Gastrocnemius medialis (tissue), 4 donors: Measurements from ENCODE around the gene TROAP. TPM values are rescaled to one million over a fixed set of nuclear protein-coding genes. Genes with fewer than 3 reads are reported as not detected.

Source experiments
- ATAC-seq, 2 donors: fragments of 150-250 bp; one replicate each; pipeline ENCODE4 v1.9.1; 2016
- DNase-seq, 2 donors: peaks; one replicate each; pipeline ENCODE4 v3.0.0-alpha.2; 2019
- H3K27ac ChIP-seq, 4 donors: fragments of 200-600 bp; sonication (generic); 1 replicate in 1 of 4; 2 replicates in 3 of 4; pipeline ENCODE4 v1.5.1; 2016 to 2018; ENCODE audit warnings: mild to moderate bottlenecking in 2 of 4, moderate library complexity in 1 of 4
- H3K27me3 ChIP-seq, 3 donors: fragments of 200-600 bp; sonication (generic) in 2 of 3; 1 replicate in 1 of 3; 2 replicates in 2 of 3; pipeline versions ENCODE4 v1.5.1 to v1.6.0; 2016 to 2019; ENCODE audit warnings: mild to moderate bottlenecking in 1 of 3, moderate library complexity in 1 of 3
- H3K36me3 ChIP-seq, 2 donors: fragments of 200-600 bp; sonication (generic) in 1 of 2; one replicate each; pipeline ENCODE4 v1.5.1; 2017 to 2018
- H3K4me1 ChIP-seq, 2 donors: fragments of 200-600 bp; sonication (generic) in 1 of 2; one replicate each; pipeline ENCODE4 v1.5.1; 2016 to 2017; ENCODE audit warnings: mild to moderate bottlenecking in 2 of 2
- H3K4me3 ChIP-seq, 4 donors: fragments of 200-600 bp; sonication (generic) in 3 of 4; 1 replicate in 1 of 4; 2 replicates in 3 of 4; pipeline ENCODE4 v1.5.1; 2016 to 2019; ENCODE audit warnings: mild to moderate bottlenecking in 2 of 4
- H3K9me3 ChIP-seq, 3 donors: fragments of 200-600 bp; sonication (generic) in 2 of 3; 1 replicate in 1 of 3; 2 replicates in 2 of 3; pipeline ENCODE4 v1.5.1; 2016 to 2019
- POLR2A ChIP-seq, 2 donors: fragments of 450-650 bp; IDR thresholded peaks; one replicate each; pipeline ENCODE4 v1.6.1; 2017; ENCODE audit warnings: antibody characterized with exemption in 2 of 2, mild to moderate bottlenecking in 2 of 2, moderate library complexity in 2 of 2
- in situ Hi-C, 4 donors: fragments of 200-750 bp; cut with MboI; loops; one replicate each; pipeline versions ENCODE4 v1.15.0 to v1.8.0; 2017; ENCODE audit warnings: low sequenced_read_pairs in 4 of 4
- intact Hi-C: fragments of 100-400 bp; cut with DNase I; formaldehyde crosslinking; loops from one replicate; pipeline ENCODE4 v1.15.1; 2023; ENCODE audit warnings: low total_unique reads
- total RNA-seq, 4 donors: library from RNA; depleted of rRNA; stranded (reverse); fragments of >200 nt; gene quantifications; one replicate each; pipeline versions ENCODE4 v1.1.0 to v1.2.3, GENCODE V29; 2016
- TF ChIP-seq, protein P1 (sequence below), 5 experiments: fragments of 450-650 bp in 3 of 5; fragments of 200-600 bp in 2 of 5; sonication (generic) in 2 of 5; IDR thresholded peaks in 4 of 5; conservative IDR thresholded peaks in 1 of 5; 1 replicate in 4 of 5; 2 replicates in 1 of 5; pipeline ENCODE4 v1.5.1; 2016 to 2019; ENCODE audit warnings: antibody characterized with exemption in 5 of 5, mild to moderate bottlenecking in 3 of 5, moderate library complexity in 3 of 5

The TROAP gene
- total RNA-seq, 4 donors from 2014 or later: 0.24 TPM; not detected in 3

GRCh38 chr12:49328816-49329215, 5.8 kb downstream of the TROAP start:
- no peaks in the 10 kb centered on the region for H3K4me1 ChIP-seq
- H3K27me3 ChIP-seq: peaks cover 11 to 16% (median 14%) of the 10 kb centered on the region in 3 donors
- ATAC-seq: no peak
- TF ChIP-seq POLR2A (IDR thresholded peaks at IDR 0.05): no peak
- TF ChIP-seq, protein P1, sequence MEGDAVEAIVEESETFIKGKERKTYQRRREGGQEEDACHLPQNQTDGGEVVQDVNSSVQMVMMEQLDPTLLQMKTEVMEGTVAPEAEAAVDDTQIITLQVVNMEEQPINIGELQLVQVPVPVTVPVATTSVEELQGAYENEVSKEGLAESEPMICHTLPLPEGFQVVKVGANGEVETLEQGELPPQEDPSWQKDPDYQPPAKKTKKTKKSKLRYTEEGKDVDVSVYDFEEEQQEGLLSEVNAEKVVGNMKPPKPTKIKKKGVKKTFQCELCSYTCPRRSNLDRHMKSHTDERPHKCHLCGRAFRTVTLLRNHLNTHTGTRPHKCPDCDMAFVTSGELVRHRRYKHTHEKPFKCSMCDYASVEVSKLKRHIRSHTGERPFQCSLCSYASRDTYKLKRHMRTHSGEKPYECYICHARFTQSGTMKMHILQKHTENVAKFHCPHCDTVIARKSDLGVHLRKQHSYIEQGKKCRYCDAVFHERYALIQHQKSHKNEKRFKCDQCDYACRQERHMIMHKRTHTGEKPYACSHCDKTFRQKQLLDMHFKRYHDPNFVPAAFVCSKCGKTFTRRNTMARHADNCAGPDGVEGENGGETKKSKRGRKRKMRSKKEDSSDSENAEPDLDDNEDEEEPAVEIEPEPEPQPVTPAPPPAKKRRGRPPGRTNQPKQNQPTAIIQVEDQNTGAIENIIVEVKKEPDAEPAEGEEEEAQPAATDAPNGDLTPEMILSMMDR (IDR thresholded peaks at IDR 0.05 in 4 of 5, conservative IDR thresholded peaks at IDR 0.05 in 1 of 5): no peak
- DNase-seq: no peak
- in situ Hi-C loops: no loop called here
- no peaks in the 10 kb centered on the region for H3K9me3 ChIP-seq
- intact Hi-C loops: no loop called here
- H3K27ac ChIP-seq: no peak overlapping the region
- H3K36me3 ChIP-seq: no peaks in the 10 kb centered on the region
- no peak overlapping the region for H3K4me3 ChIP-seq

GRCh38 chr12:49330032-49330619, 7.1 kb downstream of the TROAP start:
- Histone ChIP-seq H3K4me3 (no peak overlapping the region), H3K27ac (no peak overlapping the region), H3K27me3 (peaks cover 24 to 29% (median 27%) of the 10 kb centered on the region in 3 donors), H3K9me3 (no peaks in the 10 kb centered on the region), H3K4me1 (no peaks in the 10 kb centered on the region), H3K36me3 (no peaks in the 10 kb centered on the region)
- TF ChIP-seq, protein P1 (IDR thresholded peaks at IDR 0.05 in 4 of 5, conservative IDR thresholded peaks at IDR 0.05 in 1 of 5): no peak
- TF ChIP-seq POLR2A (IDR thresholded peaks at IDR 0.05): no peak
- in situ Hi-C loops (no loop called here), intact Hi-C loops (no loop called here)
- ATAC-seq: no peak
- DNase-seq: no peak

GRCh38 chr12:49330631-49331379, 7.8 kb downstream of the TROAP start:
- in situ Hi-C loops (no loop called here), intact Hi-C loops (no loop called here)
- Histone ChIP-seq H3K9me3 (no peaks in the 10 kb centered on the region), H3K36me3 (no peaks in the 10 kb centered on the region), H3K4me3 (no peak overlapping the region), H3K27me3 (peaks cover 31 to 36% (median 32%) of the 10 kb centered on the region in 3 donors), H3K27ac (no peak overlapping the region), H3K4me1 (no peaks in the 10 kb centered on the region)
- ATAC-seq (no peak), DNase-seq (no peak)
- TF ChIP-seq POLR2A (IDR thresholded peaks at IDR 0.05): no peak
- TF ChIP-seq, protein P1 (IDR thresholded peaks at IDR 0.05 in 4 of 5, conservative IDR thresholded peaks at IDR 0.05 in 1 of 5): no peak

DNA sequence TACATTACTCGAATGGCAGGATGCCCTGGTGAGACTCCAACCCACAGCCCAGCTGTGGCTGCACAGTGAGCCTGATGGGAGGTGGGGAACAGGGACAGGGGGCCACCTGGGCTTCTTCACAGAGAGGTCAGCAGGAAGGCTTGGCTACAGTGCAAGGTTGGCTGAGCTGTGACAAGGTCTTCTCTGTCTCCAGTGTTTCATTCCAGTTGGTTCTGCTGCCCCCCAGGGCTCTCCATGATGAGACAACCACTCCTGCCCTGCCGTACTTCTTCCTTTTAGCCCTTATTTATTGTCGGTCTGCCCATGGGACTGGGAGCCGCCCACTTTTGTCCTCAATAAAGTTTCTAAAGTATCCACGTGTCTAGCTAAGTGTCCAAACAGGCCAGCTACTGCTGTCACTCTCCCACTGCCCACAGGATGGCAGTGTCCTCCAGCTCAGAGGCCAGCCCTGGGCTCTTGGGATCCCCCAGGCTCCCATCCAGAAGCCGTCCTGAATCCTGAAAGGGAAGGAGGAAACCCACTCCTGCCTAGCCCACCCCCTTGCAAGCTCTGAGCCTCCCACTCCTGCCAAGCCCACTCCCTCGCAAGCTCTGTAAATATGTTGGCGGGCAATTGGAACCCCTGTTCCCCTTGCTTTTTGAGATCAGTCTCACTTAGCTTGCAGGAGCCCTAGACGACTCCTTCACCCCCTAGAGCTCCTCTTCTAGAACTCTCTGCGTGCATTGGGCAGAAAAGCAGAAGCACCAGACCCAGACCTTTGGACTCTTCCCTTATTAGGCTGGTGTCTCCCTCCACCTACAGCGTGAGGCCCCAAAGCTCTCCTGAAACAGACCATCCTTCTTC, 8.5 kb downstream of the TROAP start:
- ATAC-seq (peak; percentile 82 to 93), DNase-seq (peak; percentile 34 to 63)
- in situ Hi-C loops (no loop called here), intact Hi-C loops (no loop called here)
- Histone ChIP-seq H3K4me1 (no peaks in the 10 kb centered on the region), H3K36me3 (no peaks in the 10 kb centered on the region), H3K9me3 (no peaks in the 10 kb centered on the region), H3K4me3 (no peak overlapping the region), H3K27me3 (peaks cover 39 to 44% (median 40%) of the 10 kb centered on the region in 3 donors), H3K27ac (no peak overlapping the region)
- TF ChIP-seq, protein P1 (IDR thresholded peaks at IDR 0.05 in 4 of 5, conservative IDR thresholded peaks at IDR 0.05 in 1 of 5): peak; percentile 56 to 82 (median 67)
- no peak for TF ChIP-seq POLR2A (IDR thresholded peaks at IDR 0.05)
